ENCODE results near the gene ADORA1.

ADORA1 gene

DNA sequence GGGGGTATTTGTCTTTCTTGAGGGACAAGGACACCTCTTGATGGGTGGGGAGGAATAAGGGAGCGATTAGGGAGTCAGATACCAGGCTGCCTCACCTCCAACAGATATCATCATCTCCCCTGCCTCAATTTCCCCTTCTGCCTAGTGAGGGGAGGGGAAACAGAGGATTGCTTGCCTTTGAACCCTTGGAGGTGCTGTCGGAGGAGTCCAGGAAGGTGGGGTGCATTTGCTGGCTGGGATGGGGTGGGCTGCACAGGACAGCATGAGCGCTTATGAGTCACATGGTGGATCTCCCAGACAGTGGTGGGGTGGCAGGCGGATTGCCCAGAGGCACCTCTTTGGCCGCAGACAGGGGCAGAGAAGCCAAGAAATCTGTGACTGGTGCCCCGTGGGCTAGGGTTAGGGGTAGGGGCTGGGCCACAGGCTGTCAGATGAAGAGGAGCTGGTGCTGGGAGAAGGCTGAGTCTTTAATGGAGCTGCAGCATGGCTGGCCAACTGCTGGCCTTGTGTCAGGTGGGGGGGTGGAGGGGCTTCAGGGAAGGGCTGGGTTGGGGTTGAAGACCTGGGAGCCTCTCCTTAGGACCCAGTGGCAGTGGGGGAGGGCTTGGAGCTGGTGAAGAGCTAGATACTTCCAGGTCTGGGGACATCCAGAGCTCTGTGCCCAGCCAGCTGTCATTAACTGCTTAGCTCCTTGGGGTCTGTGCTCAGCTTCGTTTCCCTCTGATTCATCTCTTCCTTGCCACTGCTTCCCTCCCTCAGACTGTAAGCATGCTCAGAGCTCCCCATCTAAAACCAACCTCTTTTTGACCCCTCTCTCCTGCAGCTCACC is 7.0 kb upstream of the ADORA1 start:
- in situ Hi-C loops (cut with HindIII; ENCODE audit: low sequenced_read_pairs): loop anchor here (5.0 to 10.0 kb wide), 2 partner anchors 42 to 66 kb away; no protein-coding TSS in a partner anchor

DNA sequence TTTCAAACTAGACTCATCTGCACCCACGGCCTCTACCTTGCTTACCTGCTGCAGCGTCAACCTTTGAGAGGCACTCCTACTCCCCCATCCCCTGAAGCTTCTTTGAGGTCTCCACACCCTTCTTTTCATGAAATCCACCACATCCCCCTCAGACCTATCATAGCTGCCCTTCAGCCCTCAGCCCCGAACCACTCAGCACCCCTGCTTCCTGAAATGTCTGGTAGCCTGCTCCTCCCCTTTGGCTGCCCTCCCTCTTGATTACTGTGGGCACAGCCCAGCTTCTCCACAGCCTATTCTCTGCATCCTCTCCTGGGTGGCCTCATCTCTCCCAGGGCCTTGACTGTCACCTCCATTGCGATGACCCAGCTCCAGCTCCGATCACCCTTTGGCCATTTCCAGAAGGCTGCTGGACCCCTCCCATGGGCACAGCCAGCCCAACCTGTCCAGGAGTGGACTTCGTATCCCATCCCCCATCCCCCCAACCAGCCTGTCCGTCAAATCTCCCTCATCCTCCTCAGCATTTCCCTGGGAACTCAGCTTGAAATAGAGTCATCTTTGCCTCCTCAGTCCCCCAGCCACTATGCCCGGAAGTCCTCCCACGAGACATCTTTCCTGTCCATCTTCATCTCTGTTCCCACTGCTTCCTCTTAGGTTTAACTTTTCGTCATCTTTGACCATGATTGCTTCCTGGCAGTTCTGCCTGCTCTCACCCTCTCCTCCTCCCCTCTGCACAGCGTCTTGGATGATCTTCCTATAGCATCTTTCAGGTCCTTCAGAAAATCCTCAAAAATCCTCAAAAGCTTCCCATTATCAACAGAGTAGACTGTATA is 6.1 kb upstream of the ADORA1 start:
- in situ Hi-C loops (cut with HindIII; ENCODE audit: low sequenced_read_pairs): loop anchor here (5.0 to 10.0 kb wide), 2 partner anchors 41 to 67 kb away; no protein-coding TSS in a partner anchor

DNA sequence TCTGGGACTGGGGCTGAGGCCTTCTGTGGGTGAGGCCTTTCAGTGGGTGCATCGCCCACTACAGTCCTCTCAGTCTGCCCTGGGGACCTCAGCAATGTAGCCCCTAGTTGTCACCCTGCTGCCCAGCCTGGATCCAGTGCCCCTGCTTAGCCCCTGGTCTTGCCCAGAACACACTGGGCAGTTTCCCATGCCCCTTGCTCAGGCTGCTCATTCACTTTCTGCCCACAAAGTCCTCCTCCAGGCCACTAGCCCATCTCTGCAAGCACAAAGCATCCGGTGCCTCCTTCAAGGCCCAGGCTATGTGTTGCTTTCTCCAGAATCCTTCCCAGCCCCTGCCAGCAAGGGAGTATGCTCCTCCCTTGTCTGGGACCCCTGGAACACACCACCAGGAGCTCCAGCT is 5.4 kb upstream of the ADORA1 start:
- in situ Hi-C loops (cut with HindIII; ENCODE audit: low sequenced_read_pairs): loop anchor here (5.0 to 10.0 kb wide), 2 partner anchors 40 to 67 kb away; no protein-coding TSS in a partner anchor

DNA sequence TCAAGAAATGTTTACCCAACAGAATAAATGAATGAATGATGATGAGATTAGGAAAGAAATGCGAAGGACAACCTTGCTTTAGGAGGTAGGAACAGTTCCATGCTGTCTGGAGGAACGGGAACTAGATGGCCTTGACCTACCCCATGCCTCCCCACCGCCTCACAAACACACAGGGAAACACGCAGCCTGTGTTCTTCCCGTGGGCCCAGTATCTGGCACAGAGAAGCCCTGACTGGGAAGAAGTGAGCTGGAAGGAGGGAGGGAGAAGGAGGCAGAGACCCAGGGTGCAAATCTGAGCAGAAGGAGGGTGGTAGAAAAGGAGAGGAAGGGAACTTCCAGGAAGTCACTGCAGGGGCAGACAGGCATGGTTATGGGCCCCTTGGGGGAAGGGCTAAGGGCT is 3.5 kb upstream of the ADORA1 start:
- in situ Hi-C loops (cut with HindIII; ENCODE audit: low sequenced_read_pairs): loop anchor here (5.0 to 10.0 kb wide), 2 partner anchors 38 to 69 kb away; no protein-coding TSS in a partner anchor

DNA sequence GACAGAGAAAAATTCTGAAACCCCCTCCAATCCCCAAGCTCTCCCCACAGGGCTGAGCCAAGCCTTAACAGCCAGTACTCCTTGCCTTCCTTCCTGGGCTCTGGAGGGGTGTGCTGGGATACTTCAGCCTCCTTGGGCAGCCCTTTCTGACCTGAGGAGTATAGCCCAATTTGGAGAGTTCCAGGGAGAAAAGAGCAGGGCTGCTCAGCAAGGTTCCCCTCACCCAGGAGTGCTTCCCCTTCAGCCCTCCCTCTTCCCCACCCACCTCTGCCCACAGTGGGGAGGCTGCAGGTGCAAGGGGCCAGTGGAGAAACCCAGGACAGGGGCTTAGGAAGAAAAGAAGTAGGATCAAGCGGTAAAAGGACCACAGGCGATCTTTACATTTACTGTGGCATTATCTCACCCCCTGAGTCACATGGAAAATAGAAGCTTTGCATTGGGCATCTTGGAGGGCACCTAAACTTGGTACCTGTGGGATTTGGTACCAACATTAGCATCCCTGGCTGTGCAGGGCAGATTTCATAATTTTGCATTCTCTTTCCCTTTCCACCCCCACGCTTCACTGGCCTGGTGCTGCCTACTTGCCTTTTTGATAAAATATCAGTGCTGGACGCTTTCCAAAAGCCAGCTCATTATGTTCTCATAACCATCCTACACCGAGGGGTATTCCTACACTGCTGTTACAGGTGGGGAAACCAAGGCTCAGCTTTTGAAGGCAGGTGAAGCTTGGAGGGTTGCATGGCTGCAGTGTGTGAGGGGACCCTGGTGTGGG is 2.8 kb upstream of the ADORA1 start:
- in situ Hi-C loops (cut with HindIII; ENCODE audit: low sequenced_read_pairs): loop anchor here (5.0 to 10.0 kb wide), 2 partner anchors 38 to 70 kb away; no protein-coding TSS in a partner anchor

DNA sequence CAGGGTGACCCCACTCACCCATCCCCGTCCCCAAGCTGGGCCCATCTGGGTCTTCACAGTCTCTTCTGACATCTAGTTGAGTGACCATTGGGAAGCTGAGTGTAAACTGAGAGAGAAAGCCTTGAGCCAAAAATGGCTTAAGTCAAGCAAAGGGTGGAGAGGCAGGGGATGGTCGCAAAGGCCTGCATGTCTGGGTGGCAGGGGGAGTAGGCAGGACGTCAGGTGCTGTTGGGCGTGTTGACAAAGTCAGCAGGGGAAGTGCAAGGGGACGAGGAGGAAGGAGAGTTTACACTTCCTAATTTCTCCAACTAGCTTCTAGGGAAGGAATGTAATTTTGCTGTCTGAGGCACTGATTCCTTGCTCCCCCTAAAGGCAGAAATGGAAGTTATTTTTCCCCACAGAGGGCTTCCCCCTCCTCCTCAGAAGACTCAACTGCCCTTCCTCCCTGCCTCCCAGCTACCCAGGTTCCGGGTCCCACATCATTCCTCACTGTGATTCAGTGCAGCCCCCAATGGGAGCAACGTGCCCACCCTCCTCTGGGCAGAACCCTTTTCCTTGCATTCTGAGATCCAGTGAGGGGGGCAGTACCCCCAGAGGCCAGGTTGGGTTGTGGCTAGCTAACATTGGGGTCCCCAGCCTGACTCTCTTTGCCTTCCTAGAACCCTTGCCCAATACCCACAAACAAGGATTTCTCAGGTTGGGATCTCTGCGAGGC is 1.2 kb upstream of the ADORA1 start:
- in situ Hi-C loops (cut with HindIII; ENCODE audit: low sequenced_read_pairs): loop anchor here (10.0 kb wide), 1 partner anchor 72 kb away; no protein-coding TSS in a partner anchor

DNA sequence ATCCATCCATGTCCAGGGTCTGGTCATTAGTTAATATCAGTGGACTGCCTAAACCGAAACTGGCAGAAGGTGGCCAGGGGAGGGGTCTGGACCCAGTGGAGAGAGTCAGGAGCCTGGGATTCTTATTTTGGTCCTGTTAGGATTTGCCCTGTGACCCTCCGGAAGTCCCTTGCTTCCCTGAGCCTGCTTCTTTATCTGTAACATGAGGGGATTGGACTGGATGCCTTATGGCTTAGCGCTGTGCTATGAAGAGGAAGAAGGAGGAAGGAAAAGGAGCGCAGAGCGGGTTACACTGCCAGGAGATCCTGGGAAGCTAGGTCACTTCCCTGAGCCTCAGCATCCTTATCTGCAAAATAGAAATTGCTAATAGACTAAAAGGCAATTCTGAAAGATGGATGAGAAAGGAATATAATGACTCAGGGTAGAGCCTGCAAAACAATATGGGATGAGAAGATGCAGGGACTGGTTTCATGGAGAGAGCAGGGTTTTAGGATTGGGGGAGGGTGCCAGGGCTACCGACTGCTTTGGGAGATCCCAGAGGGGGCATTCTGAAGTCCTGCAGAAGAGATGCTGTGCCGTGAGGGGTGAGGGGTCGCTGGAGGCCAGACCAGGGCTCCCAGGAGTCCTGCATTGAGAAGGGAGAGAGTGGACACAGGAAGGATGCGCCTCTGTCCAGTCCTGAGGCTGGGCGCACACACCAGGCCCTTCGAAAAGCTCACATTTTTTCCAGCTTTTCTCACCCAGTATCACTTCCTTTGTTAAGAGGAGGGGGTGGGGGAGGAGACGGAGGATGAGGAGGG is 460 bp upstream of the ADORA1 start:
- in situ Hi-C loops (cut with HindIII; ENCODE audit: low sequenced_read_pairs): loop anchor here (10.0 kb wide), 1 partner anchor 72 kb away; no protein-coding TSS in a partner anchor

DNA sequence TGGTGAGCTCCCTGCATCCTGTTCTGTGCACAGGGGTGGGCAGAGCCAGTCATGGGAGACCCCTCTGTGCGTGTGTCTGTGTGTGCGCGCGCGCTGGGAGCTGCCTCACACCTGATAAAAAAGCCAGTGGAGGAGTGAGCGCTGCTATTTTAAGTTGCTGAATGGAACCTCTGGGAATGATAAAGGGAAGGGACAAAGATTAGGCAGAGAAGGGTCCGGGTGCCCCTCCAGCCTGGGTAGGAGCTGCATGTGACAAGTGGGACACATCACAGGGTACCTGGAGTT is 847 bp downstream of the ADORA1 start:
- in situ Hi-C loops (cut with HindIII; ENCODE audit: low sequenced_read_pairs): loop anchor here (10.0 kb wide), 1 partner anchor 74 kb away; no protein-coding TSS in a partner anchor

DNA sequence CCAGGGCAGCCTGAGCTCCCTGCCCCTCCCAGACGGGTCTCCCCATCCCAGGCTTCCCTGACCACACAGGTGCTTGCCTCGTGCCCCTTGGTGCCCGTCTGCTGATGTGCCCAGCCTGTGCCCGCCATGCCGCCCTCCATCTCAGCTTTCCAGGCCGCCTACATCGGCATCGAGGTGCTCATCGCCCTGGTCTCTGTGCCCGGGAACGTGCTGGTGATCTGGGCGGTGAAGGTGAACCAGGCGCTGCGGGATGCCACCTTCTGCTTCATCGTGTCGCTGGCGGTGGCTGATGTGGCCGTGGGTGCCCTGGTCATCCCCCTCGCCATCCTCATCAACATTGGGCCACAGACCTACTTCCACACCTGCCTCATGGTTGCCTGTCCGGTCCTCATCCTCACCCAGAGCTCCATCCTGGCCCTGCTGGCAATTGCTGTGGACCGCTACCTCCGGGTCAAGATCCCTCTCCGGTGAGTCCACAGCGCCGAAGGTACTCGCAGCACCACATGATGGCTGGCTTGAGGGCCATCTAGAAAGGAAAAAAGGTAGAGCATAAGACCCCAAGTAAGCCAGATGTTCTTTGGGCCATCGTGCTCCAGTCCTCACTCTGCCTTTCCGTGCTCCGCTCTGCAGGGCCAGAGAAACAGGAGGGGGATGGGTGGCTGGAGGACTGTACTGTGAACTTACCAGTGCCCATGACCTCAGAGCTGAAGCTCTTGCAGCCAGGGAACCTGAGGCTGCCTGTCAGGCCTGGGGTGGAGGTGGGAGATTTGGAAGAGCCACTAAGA is 1.4 kb downstream of the ADORA1 start:
- in situ Hi-C loops (cut with HindIII; ENCODE audit: low sequenced_read_pairs): loop anchor here (10.0 kb wide), 1 partner anchor 74 kb away; no protein-coding TSS in a partner anchor

DNA sequence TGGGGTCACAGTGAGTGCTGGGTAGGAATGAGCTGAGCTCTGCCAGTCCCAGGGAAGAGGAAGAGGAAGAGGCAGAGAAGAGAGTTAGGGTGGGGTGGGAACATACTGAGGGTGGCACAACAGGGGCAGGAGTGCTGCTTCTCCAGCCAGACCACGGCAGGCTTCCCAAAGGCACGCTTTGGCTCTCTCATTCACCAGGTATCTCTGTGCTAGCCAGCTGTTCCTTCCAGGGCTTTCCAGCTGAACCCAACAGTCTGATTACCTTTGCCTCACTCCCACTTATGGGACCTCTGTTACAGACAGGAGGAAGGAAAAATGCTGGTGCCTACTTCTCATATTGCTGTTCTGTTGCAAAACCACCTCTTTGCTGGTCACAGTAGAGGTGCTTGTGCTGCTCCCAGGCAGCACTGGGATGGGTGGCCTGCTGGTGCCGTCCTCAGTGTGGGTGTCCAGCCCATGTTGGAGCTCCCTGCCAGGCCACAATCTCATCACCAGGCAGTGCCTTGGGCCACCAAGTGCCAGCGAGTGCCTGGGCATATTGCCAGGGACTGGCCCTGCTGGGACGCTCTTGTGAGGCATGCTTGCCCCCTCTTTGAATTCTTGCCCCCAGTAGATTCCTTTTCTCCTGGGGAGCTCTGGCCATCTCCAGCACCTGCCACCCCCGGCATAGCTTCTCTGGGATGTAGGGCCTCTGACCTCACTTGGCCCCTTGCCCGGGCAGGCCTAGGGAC is 2.1 kb downstream of the ADORA1 start:
- in situ Hi-C loops (cut with HindIII; ENCODE audit: low sequenced_read_pairs): loop anchor here (10.0 kb wide), 1 partner anchor 75 kb away; no protein-coding TSS in a partner anchor

DNA sequence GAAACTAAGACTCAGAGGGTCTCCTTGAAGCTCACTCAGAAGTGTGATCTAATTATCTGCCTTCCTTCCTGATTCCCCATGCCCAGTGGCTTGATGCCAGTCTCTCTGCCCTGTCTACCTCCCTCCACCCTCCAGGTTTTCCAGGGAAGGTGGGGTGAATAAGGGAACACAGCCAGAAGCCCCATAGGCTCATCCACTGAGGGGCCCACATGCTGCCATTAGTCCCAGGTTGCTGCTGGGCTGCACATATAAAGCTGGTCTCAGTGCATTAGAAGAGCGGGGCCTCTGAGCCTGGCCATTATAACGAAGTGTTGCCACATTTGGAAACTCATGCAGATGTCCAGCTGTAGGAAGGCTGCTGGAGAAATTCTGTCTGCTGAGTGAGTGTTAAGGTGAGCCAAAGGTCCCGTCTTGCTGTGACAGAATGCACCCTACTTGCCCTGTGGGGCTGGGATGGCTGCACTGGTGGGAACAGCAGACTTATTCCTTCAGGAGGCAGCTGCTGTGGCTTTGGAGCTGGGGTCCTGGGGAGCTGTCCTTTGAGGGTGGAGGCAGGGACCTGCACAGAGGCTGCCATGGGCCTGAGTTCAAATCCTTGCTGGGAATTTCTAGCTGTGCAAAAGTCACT is 2.9 kb downstream of the ADORA1 start:
- in situ Hi-C loops (cut with HindIII; ENCODE audit: low sequenced_read_pairs): no loop called here

DNA sequence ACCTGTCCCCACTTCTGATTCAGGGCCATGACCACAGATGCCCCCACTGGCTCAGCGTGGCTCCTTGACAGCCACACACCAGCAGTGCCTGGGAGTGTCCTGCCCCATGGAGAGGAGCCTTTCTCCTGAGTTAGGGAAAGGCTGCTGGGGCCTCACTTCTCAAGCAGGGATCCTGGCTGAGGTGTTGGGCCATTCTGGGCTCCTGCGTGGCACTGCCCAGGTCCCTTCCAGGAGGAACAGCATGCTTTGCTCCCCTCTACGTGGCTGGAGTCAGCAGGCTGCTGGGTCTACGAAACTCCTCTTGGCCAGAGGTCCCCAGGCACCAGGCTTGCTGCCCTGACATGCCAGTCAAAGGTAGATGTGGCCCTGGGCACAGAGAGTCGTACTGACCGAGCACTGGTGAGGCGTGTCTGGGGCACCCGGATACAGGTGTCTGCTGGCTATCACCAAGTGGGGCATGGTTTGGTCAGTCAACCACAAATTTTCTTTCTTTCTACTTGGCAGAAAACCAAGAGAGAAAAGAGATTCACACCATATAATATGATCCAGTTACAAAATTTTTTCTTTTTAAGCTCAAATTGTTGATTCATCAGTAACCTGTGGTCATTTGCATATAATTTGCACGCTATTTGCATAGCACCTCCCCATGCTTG is 4.1 kb downstream of the ADORA1 start:
- in situ Hi-C loops (cut with HindIII; ENCODE audit: low sequenced_read_pairs): no loop called here

DNA sequence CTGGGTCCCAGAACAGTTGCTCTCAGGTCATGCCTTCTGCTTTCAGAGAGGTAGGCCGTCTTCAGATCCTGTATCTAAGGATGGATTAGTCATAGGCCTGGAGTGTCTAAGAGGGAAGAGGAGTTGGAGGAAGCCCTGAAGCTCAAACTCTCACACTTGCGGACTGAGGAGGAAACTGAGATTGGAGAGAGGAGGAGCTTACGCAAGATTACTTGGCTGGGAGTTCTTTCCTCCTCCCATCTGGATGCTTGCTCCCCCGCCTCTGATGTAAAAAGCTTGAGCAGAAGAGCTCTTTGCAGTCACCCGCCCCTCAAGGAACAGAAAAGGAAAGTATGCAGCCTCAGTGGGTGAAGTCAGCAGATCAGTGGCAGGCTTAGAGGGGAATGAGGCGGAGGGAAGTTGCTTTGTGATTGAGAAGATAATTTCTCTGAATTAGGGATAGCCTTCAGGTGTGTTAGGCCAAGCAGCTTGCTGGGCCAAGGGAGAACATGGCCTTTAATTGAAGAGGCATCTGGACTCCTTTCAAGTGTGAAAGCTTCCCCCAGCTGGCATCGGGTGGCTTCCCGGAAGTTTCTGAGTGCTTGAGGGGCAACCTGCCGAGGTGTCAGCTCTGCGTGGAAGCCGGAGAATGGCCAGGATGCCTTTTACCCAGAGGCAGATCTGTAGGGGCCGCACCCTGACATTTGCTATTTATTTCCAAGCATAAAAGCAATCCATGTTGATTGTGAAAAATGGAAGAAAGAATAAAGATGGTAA is 6.6 kb downstream of the ADORA1 start:
- in situ Hi-C loops (cut with HindIII; ENCODE audit: low sequenced_read_pairs): no loop called here

DNA sequence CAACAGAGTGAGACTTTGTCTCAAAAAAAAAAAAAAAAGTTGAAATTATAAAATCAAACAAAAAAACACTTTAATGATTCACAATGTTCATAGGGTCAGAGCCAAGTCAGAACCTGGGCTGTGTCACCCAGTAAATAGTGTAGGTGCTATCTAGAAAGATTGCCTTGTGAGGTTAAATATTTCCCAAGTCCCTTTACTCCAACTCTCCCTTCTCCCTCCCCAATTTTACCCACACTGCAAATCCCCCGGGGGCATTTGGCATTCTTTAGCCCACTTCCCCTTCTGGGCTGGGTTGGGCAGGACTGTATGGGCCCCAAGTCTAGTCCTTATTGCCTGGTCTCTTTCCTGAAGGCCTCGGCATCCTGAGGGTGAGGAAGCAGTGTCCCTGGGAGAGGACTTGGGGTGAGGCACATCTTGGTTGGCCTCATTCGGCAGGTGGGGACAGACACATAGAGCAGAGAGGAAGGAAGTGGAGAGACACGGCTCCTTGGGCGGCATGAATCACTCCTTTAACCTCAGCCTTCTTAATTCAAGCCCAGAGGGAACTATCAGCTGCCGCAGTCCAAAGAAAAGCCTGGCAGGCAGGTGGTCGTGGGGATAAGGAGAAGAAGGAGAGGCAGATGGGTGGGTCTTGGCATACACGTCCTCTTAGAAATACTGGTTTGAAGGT is 8.2 kb downstream of the ADORA1 start:
- in situ Hi-C loops (cut with HindIII; ENCODE audit: low sequenced_read_pairs): no loop called here

DNA sequence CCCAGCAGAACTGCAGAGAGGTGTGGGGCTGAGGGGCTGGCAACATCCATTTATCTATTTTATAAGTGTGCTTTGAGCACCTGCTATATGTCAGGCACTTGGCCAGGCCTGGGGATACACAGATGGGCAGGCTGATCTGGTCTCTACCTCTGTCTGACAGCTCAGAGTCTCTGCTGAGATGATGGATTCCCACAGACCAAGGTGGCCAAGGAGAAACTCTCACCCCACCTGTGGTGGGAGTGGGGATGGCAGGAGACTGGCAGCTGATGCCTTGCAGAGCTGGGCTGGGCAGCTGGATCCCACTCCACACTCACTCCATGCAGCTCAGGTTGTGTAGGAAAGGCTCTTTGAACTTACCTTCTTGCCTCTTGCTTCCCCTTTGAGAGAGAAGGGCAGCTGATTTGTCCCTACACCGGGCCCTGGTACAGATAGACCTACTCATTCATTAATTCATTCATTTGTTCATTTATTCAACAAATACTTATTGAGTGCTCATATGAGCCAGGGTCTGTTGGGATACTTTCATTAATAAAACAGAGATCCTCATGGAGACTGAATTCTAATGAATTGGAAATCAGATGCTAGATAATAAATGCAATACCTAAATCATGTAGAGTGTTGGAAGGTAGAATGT is 9.0 kb downstream of the ADORA1 start:
- in situ Hi-C loops (cut with HindIII; ENCODE audit: low sequenced_read_pairs): no loop called here

Data from DLD1 (cell line).